HEK293 (cell line): Measurements from ENCODE around the gene RASSF1.

ENCODE experiments used
- KLF10 ChIP-seq: fragments of 450-650 bp; IDR thresholded peaks from 2 replicates; pipeline ENCODE4 v1.5.1; 2018; ENCODE audit warnings: missing biosample characterization, mild to moderate bottlenecking, missing genetic modification characterization
- KLF8 ChIP-seq: fragments of 450-650 bp; formaldehyde crosslinking; IDR thresholded peaks from 2 replicates; pipeline ENCODE4 v1.5.1; 2016; ENCODE audit warnings: missing biosample characterization, missing genetic modification characterization
- ZNF133 ChIP-seq: fragments of 450-650 bp; formaldehyde crosslinking; IDR thresholded peaks from 2 replicates; pipeline ENCODE4 v1.5.1; 2016; ENCODE audit warnings: missing biosample characterization, missing genetic modification characterization
- ZNF341 ChIP-seq: fragments of 450-650 bp; formaldehyde crosslinking; IDR thresholded peaks from 2 replicates; pipeline ENCODE4; 2016; ENCODE audit warnings: low read depth, missing biosample characterization, missing genetic modification characterization
- ZNF416 ChIP-seq: fragments of 450-650 bp; formaldehyde crosslinking; IDR thresholded peaks from 2 replicates; pipeline ENCODE4 v1.5.1; 2016; ENCODE audit warnings: missing biosample characterization, missing genetic modification characterization
- ZNF558 ChIP-seq: fragments of 450-650 bp; formaldehyde crosslinking; IDR thresholded peaks from 2 replicates; pipeline ENCODE4 v1.5.1; 2016; ENCODE audit warnings: missing biosample characterization, missing genetic modification characterization
- ZNF707 ChIP-seq: fragments of 450-650 bp; formaldehyde crosslinking; IDR thresholded peaks from 2 replicates; pipeline ENCODE4 v1.5.1; 2016; ENCODE audit warnings: missing biosample characterization, missing genetic modification characterization
- ZXDB ChIP-seq: fragments of 450-650 bp; formaldehyde crosslinking; IDR thresholded peaks from 2 replicates; pipeline ENCODE4 v1.5.1; 2016; ENCODE audit warnings: missing biosample characterization, missing genetic modification characterization
- TF ChIP-seq, protein P1 (sequence below): fragments of 450-650 bp; formaldehyde crosslinking; IDR thresholded peaks from 2 replicates; pipeline ENCODE4 v1.5.1; 2016; ENCODE audit warnings: missing biosample characterization, missing genetic modification characterization
- TF ChIP-seq, protein P2 (sequence below): fragments of 450-650 bp; formaldehyde crosslinking; IDR thresholded peaks from 2 replicates; pipeline ENCODE4 v1.5.1; 2017; ENCODE audit warnings: missing biosample characterization, missing genetic modification characterization
- TF ChIP-seq, protein P3 (sequence below): fragments of 450-650 bp; formaldehyde crosslinking; IDR thresholded peaks from 2 replicates; pipeline ENCODE4 v1.5.1; 2016; ENCODE audit warnings: missing biosample characterization, missing genetic modification characterization
- TF ChIP-seq, protein P4 (sequence below): fragments of 450-650 bp; formaldehyde crosslinking; optimal IDR thresholded peaks from 2 replicates; pipeline ENCODE3; 2016; ENCODE audit warnings: missing biosample characterization, mild to moderate bottlenecking, missing genetic modification characterization
- TF ChIP-seq, protein P5 (sequence below): fragments of 450-650 bp; formaldehyde crosslinking; IDR thresholded peaks from 2 replicates; pipeline ENCODE4 v1.5.1; 2016; ENCODE audit warnings: missing biosample characterization, missing genetic modification characterization
- TF ChIP-seq, protein P6 (sequence below): fragments of 450-650 bp; formaldehyde crosslinking; IDR thresholded peaks from 2 replicates; pipeline ENCODE4 v1.5.1; 2016; ENCODE audit warnings: missing biosample characterization, missing genetic modification characterization

The RASSF1 gene

DNA sequence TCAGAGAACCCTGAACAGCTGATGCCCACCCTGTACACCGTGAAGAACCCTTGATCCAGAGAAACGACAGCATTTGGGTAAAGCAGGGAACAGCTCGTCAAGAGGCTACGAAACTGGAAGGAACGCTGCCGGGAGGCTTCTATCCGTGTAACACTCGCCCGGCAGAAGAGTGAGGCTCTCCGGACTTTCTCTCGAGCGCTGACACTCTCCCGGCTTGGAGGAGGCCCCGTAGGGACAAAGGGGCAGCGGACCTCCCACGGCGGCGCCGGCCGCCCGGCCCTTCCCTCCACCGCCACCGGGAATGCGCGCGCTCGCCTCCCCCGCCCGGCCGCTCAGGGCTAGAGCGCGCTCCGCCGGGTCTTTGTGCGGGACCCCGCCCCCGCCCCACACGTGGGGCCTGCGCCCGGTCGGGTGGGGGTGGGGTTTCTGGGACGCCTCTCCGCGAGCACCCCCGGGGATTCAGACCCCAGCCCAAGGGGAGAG, 19.7 kb downstream of the RASSF1 start (continued):
- TF ChIP-seq, protein P1, sequence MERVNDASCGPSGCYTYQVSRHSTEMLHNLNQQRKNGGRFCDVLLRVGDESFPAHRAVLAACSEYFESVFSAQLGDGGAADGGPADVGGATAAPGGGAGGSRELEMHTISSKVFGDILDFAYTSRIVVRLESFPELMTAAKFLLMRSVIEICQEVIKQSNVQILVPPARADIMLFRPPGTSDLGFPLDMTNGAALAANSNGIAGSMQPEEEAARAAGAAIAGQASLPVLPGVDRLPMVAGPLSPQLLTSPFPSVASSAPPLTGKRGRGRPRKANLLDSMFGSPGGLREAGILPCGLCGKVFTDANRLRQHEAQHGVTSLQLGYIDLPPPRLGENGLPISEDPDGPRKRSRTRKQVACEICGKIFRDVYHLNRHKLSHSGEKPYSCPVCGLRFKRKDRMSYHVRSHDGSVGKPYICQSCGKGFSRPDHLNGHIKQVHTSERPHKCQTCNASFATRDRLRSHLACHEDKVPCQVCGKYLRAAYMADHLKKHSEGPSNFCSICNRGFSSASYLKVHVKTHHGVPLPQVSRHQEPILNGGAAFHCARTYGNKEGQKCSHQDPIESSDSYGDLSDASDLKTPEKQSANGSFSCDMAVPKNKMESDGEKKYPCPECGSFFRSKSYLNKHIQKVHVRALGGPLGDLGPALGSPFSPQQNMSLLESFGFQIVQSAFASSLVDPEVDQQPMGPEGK (tag by site-specific recombination), result peak; percentile 46
- TF ChIP-seq ZNF558 (tag by site-specific recombination) (no peak), ZNF341 (tag by site-specific recombination) (peak; percentile 76), KLF10 (tag by site-specific recombination) (0 out of 2 replicates have a peak, but pooled peaks have one; percentile 69), ZNF416 (no peak), ZNF133 (tag by site-specific recombination) (no peak), KLF8 (tag by site-specific recombination) (peak; percentile 75; the same call in 1 of the 2 replicates), ZXDB (peak; percentile 8; the same call in 1 of the 2 replicates), ZNF707 (no peak)
- TF ChIP-seq, protein P2, sequence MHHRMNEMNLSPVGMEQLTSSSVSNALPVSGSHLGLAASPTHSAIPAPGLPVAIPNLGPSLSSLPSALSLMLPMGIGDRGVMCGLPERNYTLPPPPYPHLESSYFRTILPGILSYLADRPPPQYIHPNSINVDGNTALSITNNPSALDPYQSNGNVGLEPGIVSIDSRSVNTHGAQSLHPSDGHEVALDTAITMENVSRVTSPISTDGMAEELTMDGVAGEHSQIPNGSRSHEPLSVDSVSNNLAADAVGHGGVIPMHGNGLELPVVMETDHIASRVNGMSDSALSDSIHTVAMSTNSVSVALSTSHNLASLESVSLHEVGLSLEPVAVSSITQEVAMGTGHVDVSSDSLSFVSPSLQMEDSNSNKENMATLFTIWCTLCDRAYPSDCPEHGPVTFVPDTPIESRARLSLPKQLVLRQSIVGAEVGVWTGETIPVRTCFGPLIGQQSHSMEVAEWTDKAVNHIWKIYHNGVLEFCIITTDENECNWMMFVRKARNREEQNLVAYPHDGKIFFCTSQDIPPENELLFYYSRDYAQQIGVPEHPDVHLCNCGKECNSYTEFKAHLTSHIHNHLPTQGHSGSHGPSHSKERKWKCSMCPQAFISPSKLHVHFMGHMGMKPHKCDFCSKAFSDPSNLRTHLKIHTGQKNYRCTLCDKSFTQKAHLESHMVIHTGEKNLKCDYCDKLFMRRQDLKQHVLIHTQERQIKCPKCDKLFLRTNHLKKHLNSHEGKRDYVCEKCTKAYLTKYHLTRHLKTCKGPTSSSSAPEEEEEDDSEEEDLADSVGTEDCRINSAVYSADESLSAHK (tag by site-specific recombination), result no peak
- TF ChIP-seq, protein P3, sequence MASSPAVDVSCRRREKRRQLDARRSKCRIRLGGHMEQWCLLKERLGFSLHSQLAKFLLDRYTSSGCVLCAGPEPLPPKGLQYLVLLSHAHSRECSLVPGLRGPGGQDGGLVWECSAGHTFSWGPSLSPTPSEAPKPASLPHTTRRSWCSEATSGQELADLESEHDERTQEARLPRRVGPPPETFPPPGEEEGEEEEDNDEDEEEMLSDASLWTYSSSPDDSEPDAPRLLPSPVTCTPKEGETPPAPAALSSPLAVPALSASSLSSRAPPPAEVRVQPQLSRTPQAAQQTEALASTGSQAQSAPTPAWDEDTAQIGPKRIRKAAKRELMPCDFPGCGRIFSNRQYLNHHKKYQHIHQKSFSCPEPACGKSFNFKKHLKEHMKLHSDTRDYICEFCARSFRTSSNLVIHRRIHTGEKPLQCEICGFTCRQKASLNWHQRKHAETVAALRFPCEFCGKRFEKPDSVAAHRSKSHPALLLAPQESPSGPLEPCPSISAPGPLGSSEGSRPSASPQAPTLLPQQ (tag by site-specific recombination), result no peak
- TF ChIP-seq, protein P4, sequence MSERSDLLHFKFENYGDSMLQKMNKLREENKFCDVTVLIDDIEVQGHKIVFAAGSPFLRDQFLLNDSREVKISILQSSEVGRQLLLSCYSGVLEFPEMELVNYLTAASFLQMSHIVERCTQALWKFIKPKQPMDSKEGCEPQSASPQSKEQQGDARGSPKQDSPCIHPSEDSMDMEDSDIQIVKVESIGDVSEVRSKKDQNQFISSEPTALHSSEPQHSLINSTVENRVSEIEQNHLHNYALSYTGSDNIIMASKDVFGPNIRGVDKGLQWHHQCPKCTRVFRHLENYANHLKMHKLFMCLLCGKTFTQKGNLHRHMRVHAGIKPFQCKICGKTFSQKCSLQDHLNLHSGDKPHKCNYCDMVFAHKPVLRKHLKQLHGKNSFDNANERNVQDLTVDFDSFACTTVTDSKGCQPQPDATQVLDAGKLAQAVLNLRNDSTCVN (tag by site-specific recombination), result peak; percentile 72
- TF ChIP-seq, protein P5, sequence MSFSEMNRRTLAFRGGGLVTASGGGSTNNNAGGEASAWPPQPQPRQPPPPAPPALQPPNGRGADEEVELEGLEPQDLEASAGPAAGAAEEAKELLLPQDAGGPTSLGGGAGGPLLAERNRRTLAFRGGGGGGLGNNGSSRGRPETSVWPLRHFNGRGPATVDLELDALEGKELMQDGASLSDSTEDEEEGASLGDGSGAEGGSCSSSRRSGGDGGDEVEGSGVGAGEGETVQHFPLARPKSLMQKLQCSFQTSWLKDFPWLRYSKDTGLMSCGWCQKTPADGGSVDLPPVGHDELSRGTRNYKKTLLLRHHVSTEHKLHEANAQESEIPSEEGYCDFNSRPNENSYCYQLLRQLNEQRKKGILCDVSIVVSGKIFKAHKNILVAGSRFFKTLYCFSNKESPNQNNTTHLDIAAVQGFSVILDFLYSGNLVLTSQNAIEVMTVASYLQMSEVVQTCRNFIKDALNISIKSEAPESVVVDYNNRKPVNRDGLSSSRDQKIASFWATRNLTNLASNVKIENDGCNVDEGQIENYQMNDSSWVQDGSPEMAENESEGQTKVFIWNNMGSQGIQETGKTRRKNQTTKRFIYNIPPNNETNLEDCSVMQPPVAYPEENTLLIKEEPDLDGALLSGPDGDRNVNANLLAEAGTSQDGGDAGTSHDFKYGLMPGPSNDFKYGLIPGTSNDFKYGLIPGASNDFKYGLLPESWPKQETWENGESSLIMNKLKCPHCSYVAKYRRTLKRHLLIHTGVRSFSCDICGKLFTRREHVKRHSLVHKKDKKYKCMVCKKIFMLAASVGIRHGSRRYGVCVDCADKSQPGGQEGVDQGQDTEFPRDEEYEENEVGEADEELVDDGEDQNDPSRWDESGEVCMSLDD (tag by site-specific recombination), result no peak
- TF ChIP-seq, protein P6, sequence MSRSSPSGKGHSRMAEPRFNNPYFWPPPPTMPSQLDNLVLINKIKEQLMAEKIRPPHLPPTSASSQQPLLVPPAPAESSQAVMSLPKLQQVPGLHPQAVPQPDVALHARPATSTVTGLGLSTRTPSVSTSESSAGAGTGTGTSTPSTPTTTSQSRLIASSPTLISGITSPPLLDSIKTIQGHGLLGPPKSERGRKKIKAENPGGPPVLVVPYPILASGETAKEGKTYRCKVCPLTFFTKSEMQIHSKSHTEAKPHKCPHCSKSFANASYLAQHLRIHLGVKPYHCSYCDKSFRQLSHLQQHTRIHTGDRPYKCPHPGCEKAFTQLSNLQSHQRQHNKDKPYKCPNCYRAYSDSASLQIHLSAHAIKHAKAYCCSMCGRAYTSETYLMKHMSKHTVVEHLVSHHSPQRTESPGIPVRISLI (tag by site-specific recombination), result no peak
- TF ChIP-seq, all 188 proteins: peak for 12
